ENCODE results near the gene FAM124A.

DNA sequence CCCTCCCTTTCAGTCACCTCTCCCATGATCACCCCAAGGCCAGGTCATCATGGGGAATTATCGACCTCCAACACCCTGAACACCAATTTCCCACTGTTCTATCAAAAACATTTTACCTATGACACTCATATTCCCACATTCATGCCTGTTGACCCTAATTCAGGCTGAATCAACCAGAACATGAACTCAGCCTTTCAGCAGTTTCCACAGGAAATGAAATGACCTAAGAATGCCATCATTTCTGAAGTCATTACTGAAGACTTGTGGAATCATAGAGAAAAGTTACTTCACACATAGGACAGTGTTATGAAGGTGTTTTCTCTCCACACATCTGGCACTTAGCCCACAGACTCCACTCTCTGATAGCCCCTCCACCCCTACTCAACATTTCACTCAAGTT, 29.9 kb upstream of the FAM124A start:
- TF ChIP-seq, protein P1, sequence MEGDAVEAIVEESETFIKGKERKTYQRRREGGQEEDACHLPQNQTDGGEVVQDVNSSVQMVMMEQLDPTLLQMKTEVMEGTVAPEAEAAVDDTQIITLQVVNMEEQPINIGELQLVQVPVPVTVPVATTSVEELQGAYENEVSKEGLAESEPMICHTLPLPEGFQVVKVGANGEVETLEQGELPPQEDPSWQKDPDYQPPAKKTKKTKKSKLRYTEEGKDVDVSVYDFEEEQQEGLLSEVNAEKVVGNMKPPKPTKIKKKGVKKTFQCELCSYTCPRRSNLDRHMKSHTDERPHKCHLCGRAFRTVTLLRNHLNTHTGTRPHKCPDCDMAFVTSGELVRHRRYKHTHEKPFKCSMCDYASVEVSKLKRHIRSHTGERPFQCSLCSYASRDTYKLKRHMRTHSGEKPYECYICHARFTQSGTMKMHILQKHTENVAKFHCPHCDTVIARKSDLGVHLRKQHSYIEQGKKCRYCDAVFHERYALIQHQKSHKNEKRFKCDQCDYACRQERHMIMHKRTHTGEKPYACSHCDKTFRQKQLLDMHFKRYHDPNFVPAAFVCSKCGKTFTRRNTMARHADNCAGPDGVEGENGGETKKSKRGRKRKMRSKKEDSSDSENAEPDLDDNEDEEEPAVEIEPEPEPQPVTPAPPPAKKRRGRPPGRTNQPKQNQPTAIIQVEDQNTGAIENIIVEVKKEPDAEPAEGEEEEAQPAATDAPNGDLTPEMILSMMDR (conservative IDR thresholded peaks at IDR 0.05; ENCODE audit: low read depth in 2 of 2): no peak
- no peak for TF ChIP-seq EZH2 (IDR thresholded peaks at IDR 0.05; ENCODE audit: low read depth, unreplicated experiment)
- TF ChIP-seq REST (IDR thresholded peaks at IDR 0.05; ENCODE audit: unreplicated experiment): no peak
- TF ChIP-seq EZH2phosphoT487 (IDR thresholded peaks at IDR 0.05; ENCODE audit: unreplicated experiment): no peak
- no peak for TF ChIP-seq POLR2AphosphoS5 (IDR thresholded peaks at IDR 0.05; ENCODE audit: low read depth)
- no peak for TF ChIP-seq CREB1 (CRISPR knock-in tag; IDR thresholded peaks at IDR 0.05; ENCODE audit: low read depth)
- TF ChIP-seq JUNB (IDR thresholded peaks at IDR 0.05; ENCODE audit: unreplicated experiment): no peak
- TF ChIP-seq ZNF331 (CRISPR knock-in tag; IDR thresholded peaks at IDR 0.05; ENCODE audit: low read depth): no peak
